Measurements from ENCODE around the gene PAQR9.

PAQR9 gene

DNA sequence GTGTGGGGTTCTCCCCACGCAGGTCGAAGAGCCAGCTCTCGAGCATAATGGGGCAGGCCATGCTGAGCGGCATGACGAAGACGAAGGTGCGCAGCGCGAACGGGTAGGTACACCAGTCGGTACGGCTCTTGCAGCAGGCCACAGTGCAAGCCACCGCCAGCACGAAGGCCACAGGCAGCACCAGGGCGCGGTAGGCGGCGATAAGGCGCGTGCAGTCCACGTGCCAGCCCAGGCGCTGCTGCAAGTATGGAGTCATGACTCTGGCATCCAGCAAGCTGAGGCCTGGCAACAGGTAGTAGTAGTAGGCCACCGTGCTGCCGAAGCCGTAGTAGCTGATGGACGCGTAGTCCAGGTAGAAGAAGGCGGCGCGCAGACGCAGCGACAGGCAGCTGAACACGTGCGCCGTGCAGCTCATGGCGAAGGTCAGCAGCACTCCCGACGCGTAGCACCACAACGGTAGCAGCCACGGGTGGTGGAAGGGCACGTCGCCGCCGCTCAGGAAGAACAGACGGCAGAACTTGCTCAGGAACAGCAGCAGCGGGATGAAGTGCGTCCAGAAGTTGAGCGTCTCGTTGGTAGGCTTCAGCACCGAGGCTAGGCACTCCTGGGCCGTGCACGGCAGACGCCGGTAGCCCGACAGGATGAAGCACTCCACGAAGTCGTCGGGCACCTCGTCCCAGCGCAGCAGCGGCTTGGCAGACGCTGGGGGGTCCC is 797 bp downstream of the PAQR9 start:
- Histone ChIP-seq H3K4me1 (ENCODE audit: control insufficient read depth, insufficient read depth, low read length) (peaks cover 2% of the 10 kb centered on the region), H3K4me3 (ENCODE audit: low read depth, low read length) (peak overlapping the region; percentile 85), H3K9me3 (ENCODE audit: control insufficient read depth, insufficient read depth, low read length) (peaks cover 4% of the 10 kb centered on the region), H3K9ac (ENCODE audit: low read depth, low read length) (no peak overlapping the region), H3K27me3 (ENCODE audit: control insufficient read depth, insufficient read depth, low read length) (peaks cover 54% of the 10 kb centered on the region), H3K36me3 (ENCODE audit: control insufficient read depth, insufficient read depth, low read length) (peaks cover 5% of the 10 kb centered on the region)

DNA sequence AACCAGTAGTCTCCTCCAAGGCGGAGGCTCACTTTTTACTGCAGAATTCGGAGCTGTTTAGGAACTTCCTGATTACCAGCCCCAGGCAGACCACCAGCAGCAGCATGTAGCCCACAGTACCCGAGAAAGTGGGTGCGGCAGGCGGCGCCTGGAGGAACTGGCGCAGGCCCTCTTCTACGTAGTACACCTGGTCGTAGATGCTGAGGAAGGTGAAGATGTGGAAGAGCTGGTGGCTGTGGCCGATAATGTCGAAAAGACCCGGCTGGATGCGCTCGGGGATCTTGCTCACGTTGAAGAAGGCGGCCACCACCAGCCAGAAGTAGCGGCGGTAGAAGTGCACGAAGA is 1.3 kb downstream of the PAQR9 start:
- H3K9me3 ChIP-seq (ENCODE audit: control insufficient read depth, insufficient read depth, low read length), result peaks cover 4% of the 10 kb centered on the region
- peaks cover 2% of the 10 kb centered on the region for H3K4me1 ChIP-seq (ENCODE audit: control insufficient read depth, insufficient read depth, low read length)
- H3K36me3 ChIP-seq (ENCODE audit: control insufficient read depth, insufficient read depth, low read length), result peaks cover 5% of the 10 kb centered on the region
- H3K27me3 ChIP-seq (ENCODE audit: control insufficient read depth, insufficient read depth, low read length), result peaks cover 54% of the 10 kb centered on the region
- H3K9ac ChIP-seq (ENCODE audit: low read depth, low read length), result no peak overlapping the region
- H3K4me3 ChIP-seq (ENCODE audit: low read depth, low read length), result peak overlapping the region; percentile 85

DNA sequence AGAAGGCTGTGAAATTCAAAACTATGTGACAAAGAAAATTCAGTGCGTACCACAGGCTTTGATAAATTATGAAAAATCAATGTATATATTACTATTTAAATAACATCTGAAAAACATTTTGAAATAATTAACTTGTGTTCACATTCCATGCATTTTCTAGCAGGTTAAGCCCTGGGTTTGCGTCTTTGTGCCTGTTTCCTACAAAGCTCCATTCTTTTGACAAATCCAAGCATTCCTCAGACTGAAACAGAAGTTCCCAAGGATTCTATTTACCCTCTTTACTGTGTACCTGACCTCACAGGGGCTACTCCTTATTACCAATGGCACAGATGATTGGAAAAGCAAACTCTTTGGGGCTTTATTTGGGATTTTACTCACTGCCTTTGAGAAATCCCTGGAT is 1.9 kb downstream of the PAQR9 start:
- peaks cover 56% of the 10 kb centered on the region for H3K27me3 ChIP-seq (ENCODE audit: control insufficient read depth, insufficient read depth, low read length)
- peaks cover 4% of the 10 kb centered on the region for H3K9me3 ChIP-seq (ENCODE audit: control insufficient read depth, insufficient read depth, low read length)
- H3K9ac ChIP-seq (ENCODE audit: low read depth, low read length), result no peak overlapping the region
- peaks cover 2% of the 10 kb centered on the region for H3K4me1 ChIP-seq (ENCODE audit: control insufficient read depth, insufficient read depth, low read length)
- H3K36me3 ChIP-seq (ENCODE audit: control insufficient read depth, insufficient read depth, low read length), result peaks cover 5% of the 10 kb centered on the region
- no peak overlapping the region for H3K4me3 ChIP-seq (ENCODE audit: low read depth, low read length)

DNA sequence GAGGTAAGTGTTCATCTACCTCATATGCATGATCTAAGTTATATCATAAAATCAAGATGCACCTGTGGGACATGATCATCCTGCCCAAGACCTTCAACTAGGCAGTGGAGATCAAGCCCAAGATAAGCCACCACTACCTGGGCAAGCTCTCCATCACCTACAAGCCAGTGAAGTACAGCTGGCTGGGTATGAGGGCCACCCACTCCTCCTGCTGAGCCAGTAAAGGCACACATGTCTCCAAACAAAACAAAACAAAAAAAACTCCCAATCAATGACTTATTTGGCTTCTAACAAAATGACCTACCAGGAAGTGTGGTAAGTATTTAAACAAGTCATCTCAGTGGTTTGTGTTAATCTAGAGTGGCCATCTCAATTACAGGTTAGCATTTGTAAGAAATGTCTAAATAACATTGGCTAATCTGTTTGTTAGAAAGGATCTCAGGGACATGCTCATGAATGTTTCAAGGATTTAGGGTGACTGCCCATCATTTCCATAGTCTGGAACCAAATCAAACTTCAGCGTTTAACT is 3.1 kb downstream of the PAQR9 start:
- Histone ChIP-seq H3K27me3 (ENCODE audit: control insufficient read depth, insufficient read depth, low read length) (peaks cover 45% of the 10 kb centered on the region), H3K4me3 (ENCODE audit: low read depth, low read length) (no peak overlapping the region), H3K36me3 (ENCODE audit: control insufficient read depth, insufficient read depth, low read length) (peaks cover 5% of the 10 kb centered on the region), H3K9me3 (ENCODE audit: control insufficient read depth, insufficient read depth, low read length) (peaks cover 4% of the 10 kb centered on the region), H3K9ac (ENCODE audit: low read depth, low read length) (no peak overlapping the region), H3K4me1 (ENCODE audit: control insufficient read depth, insufficient read depth, low read length) (peaks cover 2% of the 10 kb centered on the region)

DNA sequence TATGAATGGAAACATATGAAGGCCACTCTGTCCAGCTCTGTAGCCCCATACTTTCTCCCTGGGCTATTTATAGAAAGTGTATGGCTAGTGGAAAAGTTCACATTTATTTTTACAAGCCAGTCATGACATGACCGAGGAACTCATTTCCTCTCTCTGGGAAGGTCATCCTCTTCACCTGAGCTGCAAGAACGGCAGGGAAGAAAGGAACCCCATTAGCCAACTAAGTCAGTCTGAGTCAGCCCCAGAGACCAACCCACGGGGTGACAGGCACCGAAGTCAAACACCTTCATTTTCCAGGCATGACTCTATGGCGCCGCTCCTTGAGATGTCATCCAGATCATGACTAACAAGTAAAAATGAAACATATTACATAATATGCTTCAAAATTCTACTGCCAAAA is 4.8 kb downstream of the PAQR9 start:
- Histone ChIP-seq H3K36me3 (ENCODE audit: control insufficient read depth, insufficient read depth, low read length) (peaks cover 5% of the 10 kb centered on the region), H3K4me3 (ENCODE audit: low read depth, low read length) (no peak overlapping the region), H3K4me1 (ENCODE audit: control insufficient read depth, insufficient read depth, low read length) (no peaks in the 10 kb centered on the region), H3K9me3 (ENCODE audit: control insufficient read depth, insufficient read depth, low read length) (peaks cover 4% of the 10 kb centered on the region), H3K9ac (ENCODE audit: low read depth, low read length) (no peak overlapping the region), H3K27me3 (ENCODE audit: control insufficient read depth, insufficient read depth, low read length) (peaks cover 31% of the 10 kb centered on the region)

DNA sequence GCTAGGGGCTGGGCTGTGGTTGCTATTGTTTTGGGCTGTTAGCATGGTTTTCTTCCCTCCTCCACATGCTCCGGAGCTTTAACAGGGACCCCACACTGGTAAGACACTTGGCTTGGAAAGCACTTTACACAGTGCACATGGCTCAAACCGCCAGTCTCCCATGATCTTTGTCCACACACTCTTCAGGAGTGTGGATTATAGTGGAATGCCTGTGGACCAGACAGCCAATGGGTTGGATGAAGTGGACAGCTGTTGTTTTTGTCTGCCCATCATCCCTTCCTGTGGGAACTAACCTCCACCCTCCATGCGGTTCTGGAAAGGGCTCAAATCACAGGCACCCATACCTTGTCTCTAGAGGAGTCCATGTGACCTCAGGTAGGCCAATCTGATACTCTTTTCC is 10.0 kb downstream of the PAQR9 start:
- Histone ChIP-seq H3K4me3 (ENCODE audit: low read depth, low read length) (no peak overlapping the region), H3K9me3 (ENCODE audit: control insufficient read depth, insufficient read depth, low read length) (no peaks in the 10 kb centered on the region), H3K27me3 (ENCODE audit: control insufficient read depth, insufficient read depth, low read length) (peaks cover 9% of the 10 kb centered on the region), H3K4me1 (ENCODE audit: control insufficient read depth, insufficient read depth, low read length) (no peaks in the 10 kb centered on the region), H3K9ac (ENCODE audit: low read depth, low read length) (no peak overlapping the region), H3K36me3 (ENCODE audit: control insufficient read depth, insufficient read depth, low read length) (no peaks in the 10 kb centered on the region)

DNA sequence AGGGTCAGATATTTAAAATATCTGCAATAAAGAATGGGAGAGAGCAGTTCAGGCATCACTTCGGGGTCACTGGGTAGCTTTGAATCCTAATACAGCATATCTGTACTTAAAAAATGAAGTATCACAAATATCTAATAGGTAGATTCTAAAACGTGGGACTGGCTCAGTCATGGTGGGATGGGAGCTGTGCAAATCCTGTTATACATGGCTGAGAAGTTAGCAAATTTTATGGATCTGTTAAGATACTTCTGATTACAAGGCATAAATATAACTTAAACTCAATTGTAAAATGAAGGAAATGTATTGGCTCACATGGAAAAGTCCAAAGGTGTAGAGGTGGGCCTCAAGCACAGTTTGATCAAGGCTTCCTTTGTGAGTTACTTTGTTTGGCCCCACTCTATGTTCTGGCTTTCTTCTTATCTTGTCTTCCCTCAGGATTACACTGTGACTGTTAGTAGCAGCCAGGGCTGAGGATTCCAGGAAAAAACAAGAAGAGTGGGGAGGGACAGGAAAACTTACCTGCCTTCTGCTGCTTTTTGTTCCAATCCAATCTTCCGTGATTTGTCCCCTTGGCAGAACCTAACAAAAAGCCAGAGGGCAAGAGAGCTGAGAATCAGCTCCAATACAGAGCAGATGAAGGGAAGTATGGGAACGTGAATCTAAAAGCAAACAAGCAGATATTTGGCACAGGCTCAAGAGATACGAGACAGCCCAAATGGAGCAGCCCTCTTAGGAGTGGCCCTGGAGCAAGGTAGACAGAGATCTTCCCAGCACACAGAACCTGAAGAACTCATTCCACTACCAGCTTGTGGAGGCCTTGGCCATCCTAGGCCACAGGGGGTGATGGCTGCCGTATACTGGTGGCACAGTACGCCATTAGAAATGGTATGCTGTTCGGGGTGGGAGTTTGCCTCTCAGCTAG is 10.9 kb downstream of the PAQR9 start:
- no peak overlapping the region for H3K4me3 ChIP-seq (ENCODE audit: low read depth, low read length)
- H3K9ac ChIP-seq (ENCODE audit: low read depth, low read length), result no peak overlapping the region
- no peaks in the 10 kb centered on the region for H3K36me3 ChIP-seq (ENCODE audit: control insufficient read depth, insufficient read depth, low read length)
- peaks cover 17% of the 10 kb centered on the region for H3K27me3 ChIP-seq (ENCODE audit: control insufficient read depth, insufficient read depth, low read length)
- H3K9me3 ChIP-seq (ENCODE audit: control insufficient read depth, insufficient read depth, low read length), result no peaks in the 10 kb centered on the region
- H3K4me1 ChIP-seq (ENCODE audit: control insufficient read depth, insufficient read depth, low read length), result no peaks in the 10 kb centered on the region

DNA sequence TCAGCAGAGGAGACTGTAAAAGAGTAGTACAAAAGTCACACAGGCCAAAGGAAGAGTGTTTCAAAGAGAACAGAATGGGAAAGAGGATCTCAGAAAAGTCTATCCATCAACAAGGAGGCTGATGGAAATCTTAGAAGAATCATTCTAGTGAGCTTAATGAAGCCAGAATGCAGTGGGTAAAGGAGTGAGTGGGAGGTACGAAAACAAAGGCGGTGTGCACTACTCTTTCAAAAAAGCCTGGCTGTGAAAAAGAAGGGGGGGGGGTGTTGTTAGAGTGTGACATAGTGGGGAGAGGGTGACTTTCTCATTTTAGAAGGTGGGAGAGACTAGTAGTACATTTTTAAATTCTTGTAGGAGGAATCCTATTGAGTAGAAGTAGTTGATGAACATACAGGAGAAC is 11.7 kb downstream of the PAQR9 start:
- Histone ChIP-seq H3K36me3 (ENCODE audit: control insufficient read depth, insufficient read depth, low read length) (no peaks in the 10 kb centered on the region), H3K4me3 (ENCODE audit: low read depth, low read length) (no peak overlapping the region), H3K9ac (ENCODE audit: low read depth, low read length) (no peak overlapping the region), H3K27me3 (ENCODE audit: control insufficient read depth, insufficient read depth, low read length) (peaks cover 20% of the 10 kb centered on the region), H3K4me1 (ENCODE audit: control insufficient read depth, insufficient read depth, low read length) (no peaks in the 10 kb centered on the region), H3K9me3 (ENCODE audit: control insufficient read depth, insufficient read depth, low read length) (no peaks in the 10 kb centered on the region)

DNA sequence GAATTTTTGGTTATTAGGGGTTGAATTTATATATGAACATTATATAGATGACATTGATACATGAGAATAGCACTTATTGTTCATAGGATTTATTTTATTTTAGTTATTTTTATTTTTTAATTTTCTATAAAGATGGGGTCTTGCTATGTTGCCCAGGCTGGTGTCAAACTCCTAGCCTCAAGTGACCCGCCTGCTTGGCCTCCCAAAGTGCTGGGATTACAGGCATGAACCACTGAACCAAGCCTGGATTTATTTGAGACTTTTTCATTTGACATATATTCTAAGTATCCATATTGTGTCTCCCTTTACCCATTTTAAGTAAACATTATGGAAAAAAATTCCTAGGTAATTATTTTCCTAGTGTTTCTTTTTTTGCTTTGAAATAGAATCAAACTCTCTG is 12.5 kb downstream of the PAQR9 start:
- H3K9ac ChIP-seq (ENCODE audit: low read depth, low read length), result no peak overlapping the region
- peaks cover 25% of the 10 kb centered on the region for H3K27me3 ChIP-seq (ENCODE audit: control insufficient read depth, insufficient read depth, low read length)
- H3K4me3 ChIP-seq (ENCODE audit: low read depth, low read length), result no peak overlapping the region
- no peaks in the 10 kb centered on the region for H3K9me3 ChIP-seq (ENCODE audit: control insufficient read depth, insufficient read depth, low read length)
- H3K4me1 ChIP-seq (ENCODE audit: control insufficient read depth, insufficient read depth, low read length), result no peaks in the 10 kb centered on the region
- H3K36me3 ChIP-seq (ENCODE audit: control insufficient read depth, insufficient read depth, low read length), result no peaks in the 10 kb centered on the region

DNA sequence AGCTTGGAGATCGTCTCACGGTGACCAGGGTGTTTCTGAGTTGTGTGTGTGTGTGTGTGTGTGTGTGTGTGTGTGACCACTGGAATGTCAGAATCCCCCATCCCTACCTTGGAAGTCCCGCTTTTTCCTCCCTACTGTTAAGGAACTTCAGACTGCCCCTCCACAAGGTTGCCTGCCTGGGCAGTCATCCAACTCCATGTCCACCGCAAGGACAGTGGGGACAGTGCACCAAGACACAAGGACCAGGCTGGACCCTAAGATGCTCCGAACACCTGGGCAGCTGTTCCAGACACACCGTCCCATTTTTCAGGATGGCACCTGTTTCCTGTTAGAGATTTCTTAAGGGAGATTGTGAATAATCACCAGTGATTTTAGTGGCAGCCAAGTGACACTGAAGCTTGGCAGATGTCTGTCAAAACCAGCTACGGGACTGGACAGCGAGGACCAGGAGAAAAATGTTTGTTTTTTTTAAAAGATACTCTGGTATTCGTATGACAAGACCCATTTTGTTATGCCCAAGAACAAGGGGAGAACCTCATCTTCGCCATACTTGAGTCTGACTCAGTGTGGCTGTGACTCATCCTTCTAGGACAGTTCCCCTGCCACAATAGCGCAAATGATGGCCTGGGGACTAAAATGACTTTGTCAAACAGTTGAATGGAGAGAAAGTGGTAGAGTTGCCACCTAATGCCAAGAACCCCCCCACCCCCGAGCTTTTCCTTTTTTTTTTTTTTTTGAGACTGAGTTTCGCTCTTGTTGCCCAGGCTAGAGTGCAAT is 15.5 kb downstream of the PAQR9 start:
- Histone ChIP-seq H3K27me3 (ENCODE audit: control insufficient read depth, insufficient read depth, low read length) (peaks cover 29% of the 10 kb centered on the region), H3K4me3 (ENCODE audit: low read depth, low read length) (peak overlapping the region; percentile 38), H3K4me1 (ENCODE audit: control insufficient read depth, insufficient read depth, low read length) (no peaks in the 10 kb centered on the region), H3K36me3 (ENCODE audit: control insufficient read depth, insufficient read depth, low read length) (no peaks in the 10 kb centered on the region), H3K9ac (ENCODE audit: low read depth, low read length) (no peak overlapping the region), H3K9me3 (ENCODE audit: control insufficient read depth, insufficient read depth, low read length) (no peaks in the 10 kb centered on the region)

DNA sequence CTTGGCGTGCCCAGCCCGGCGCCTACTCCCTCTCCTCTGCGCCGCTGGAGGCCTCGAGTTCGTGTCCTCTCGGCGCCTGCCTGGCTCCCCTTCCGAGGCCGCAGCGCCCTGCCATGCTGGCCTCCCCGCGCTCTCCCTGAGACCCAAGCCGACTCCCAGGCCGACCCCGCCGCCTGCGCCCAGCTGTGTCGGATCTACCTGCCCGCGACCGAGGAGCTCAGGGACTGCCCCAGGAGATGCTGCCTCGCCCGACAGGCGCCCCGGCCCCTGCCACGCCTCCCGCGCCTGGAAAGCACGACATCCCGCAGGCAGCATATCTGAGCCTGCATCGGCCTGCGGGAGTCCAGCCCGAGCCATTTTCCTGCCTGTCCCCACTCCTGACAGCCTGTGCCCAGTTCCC is 16.1 kb downstream of the PAQR9 start:
- Histone ChIP-seq H3K4me3 (ENCODE audit: low read depth, low read length) (peak overlapping the region; percentile 38), H3K36me3 (ENCODE audit: control insufficient read depth, insufficient read depth, low read length) (no peaks in the 10 kb centered on the region), H3K27me3 (ENCODE audit: control insufficient read depth, insufficient read depth, low read length) (peaks cover 27% of the 10 kb centered on the region), H3K9me3 (ENCODE audit: control insufficient read depth, insufficient read depth, low read length) (no peaks in the 10 kb centered on the region), H3K4me1 (ENCODE audit: control insufficient read depth, insufficient read depth, low read length) (no peaks in the 10 kb centered on the region), H3K9ac (ENCODE audit: low read depth, low read length) (no peak overlapping the region)
